Stimulated activated CD4-positive, alpha-beta T cell treated with anti-CD3 and anti-CD28 coated beads, Interleukin-2, amount 100 ng/mL, for 48 hours (primary cell): ENCODE results near the gene TRPV2.
"Not testable (repeated sequence)": the region's sequence is repeated elsewhere in the genome, so short reads cannot be mapped to it uniquely, and the experiment has no call there.

Source experiments
- DNase-seq, 2 donors: peaks; one replicate each; pipeline ENCODE4 v3.0.0-alpha.2; 2020

The TRPV2 gene, protein sequence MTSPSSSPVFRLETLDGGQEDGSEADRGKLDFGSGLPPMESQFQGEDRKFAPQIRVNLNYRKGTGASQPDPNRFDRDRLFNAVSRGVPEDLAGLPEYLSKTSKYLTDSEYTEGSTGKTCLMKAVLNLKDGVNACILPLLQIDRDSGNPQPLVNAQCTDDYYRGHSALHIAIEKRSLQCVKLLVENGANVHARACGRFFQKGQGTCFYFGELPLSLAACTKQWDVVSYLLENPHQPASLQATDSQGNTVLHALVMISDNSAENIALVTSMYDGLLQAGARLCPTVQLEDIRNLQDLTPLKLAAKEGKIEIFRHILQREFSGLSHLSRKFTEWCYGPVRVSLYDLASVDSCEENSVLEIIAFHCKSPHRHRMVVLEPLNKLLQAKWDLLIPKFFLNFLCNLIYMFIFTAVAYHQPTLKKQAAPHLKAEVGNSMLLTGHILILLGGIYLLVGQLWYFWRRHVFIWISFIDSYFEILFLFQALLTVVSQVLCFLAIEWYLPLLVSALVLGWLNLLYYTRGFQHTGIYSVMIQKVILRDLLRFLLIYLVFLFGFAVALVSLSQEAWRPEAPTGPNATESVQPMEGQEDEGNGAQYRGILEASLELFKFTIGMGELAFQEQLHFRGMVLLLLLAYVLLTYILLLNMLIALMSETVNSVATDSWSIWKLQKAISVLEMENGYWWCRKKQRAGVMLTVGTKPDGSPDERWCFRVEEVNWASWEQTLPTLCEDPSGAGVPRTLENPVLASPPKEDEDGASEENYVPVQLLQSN

GRCh38 chr17:16415031-16415924 is at the start of gene TRPV2:
Gene TRPV2 (plus strand): TSS chr17:16415571. CDS start chr17:16417669, 2,098 bp downstream.
- DNase-seq = peak; percentile 19 to 41

DNA sequence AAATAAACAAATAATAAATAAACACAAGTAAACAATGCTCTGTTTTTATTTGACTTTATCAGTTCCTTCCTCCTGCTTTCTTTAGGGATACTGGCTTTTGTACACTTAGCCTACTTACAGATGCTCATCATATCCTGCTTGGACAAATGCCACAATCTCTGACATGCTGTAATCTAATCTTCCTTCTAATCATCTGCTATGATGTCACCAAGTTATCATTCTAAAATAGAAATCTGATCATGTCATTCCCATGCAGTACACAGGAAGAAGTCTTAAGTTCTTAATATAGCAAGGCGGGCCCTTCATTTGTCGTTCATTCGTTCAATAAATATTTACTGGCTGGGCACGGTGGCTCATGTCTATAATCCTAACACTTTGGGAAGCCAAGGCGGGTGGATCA is 43.6 kb upstream of the TRPV2 start:
- no peak for DNase-seq

- no peak for DNase-seq
Measured at GRCh38 chr17:16374146-16374938, 41.0 kb upstream of the TRPV2 start.

DNA sequence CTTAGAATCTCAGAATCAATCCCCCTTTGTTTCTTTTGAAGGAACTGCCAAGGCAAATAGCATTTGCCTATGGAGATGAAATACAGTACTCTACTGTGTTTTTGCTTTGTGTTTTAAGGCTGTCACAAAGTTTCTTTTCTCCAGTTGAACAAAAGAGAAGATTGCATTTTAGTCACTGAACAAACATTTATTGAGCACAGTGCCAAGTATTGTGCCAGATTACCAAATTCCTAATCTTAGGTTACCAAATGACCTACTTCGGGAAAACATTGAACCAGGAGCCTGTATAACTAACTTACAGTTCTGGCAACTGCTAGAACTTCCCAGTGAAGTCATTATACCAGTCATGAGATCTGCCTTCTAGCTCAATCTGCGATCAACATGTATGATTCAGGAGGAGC is 37.4 kb upstream of the TRPV2 start:
- DNase-seq = no peak

DNA sequence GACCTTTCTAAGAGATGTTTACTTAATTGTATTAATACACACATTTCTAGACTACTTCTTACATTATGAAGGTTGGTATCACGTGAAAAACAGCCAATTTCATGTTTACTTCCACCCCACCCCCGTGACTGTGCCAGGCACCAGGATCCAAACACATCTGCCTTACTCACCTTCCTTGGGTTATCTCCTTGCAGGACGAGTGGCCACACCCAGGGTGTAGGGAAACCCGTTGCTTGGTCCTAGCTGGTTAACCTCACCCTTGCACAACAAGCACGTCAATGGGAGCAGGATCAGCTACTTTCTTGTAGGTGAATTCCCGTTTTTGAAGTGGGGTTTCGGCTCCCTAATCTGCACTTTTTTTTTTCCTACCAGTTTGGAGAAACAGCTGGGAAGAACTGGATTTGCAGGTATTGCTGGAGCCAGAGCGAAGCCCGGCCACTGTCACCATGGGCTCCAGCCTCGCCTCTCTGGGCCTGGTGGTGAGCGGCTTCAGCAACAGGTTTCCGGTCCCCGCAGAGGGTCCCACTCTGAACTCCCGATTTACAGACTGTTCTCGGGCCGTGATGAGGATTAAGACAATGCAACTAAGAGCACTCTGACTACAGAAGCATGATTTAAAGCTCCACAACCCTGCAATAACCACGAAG is 36.6 kb upstream of the TRPV2 start:
- DNase-seq = no peak

DNA sequence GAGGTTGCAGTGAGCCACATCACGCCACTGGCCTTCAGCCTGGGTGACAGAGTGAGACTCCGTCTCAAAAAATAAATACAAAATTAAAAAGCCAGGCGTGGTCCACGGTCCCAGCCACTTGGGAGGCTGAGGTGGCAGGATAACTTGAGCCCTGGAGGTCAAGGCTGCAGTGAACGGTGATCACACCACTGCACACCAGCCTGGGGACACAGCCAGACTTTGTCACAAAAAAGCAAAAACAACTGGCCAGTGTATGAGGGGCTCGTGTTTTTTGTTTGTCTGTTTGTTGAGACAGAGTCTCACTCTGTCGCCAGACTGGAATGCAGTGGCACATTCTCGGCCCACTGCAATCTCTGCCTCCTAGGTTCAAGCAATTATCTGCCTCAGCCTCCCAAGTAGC is 35.7 kb upstream of the TRPV2 start:
- no peak for DNase-seq

- peak; percentile 86 to 88 for DNase-seq
Measured at GRCh38 chr17:16380640-16381495, 34.5 kb upstream of the TRPV2 start, which contains the start of gene UBB. Gene UBB (plus strand): TSS chr17:16381091. CDS start chr17:16381908, 817 bp downstream.

DNA sequence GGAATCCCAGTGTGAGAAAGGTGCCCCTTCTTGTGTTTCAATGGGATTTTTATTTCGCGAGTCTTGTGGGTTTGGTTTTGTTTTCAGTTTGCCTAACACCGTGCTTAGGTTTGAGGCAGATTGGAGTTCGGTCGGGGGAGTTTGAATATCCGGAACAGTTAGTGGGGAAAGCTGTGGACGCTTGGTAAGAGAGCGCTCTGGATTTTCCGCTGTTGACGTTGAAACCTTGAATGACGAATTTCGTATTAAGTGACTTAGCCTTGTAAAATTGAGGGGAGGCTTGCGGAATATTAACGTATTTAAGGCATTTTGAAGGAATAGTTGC is 33.9 kb upstream of the TRPV2 start:
- DNase-seq = no peak

- no peak for DNase-seq
Measured at GRCh38 chr17:16383216-16383615, 32.2 kb upstream of the TRPV2 start.

- no peak for DNase-seq
Measured at GRCh38 chr17:16383772-16384287, 31.5 kb upstream of the TRPV2 start.

- DNase-seq = no peak
Measured at GRCh38 chr17:16384557-16384956, 30.8 kb upstream of the TRPV2 start.

- not testable (repeated sequence) for DNase-seq
Measured at GRCh38 chr17:16386126-16386507, 29.3 kb upstream of the TRPV2 start.

DNA sequence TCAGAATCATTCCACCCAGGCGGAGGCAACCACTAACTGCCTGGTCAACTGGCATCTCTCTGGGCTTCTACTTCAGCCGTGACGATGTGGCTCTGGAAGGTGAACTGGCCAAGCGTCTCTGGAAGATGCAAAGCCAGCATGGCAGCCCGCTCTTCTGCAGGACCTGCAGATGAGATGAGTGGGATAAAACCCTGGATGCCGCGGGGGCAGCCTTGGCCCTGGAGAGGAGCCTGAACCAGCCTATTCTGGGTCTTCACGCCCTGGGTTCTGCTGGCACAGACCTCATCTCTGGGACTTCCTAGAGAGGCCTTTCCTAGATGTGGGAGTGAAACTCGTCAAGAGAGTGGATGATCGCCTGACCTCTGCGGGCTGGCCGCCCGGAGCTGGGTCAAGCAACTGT is 23.9 kb upstream of the TRPV2 start:
- no peak for DNase-seq

DNA sequence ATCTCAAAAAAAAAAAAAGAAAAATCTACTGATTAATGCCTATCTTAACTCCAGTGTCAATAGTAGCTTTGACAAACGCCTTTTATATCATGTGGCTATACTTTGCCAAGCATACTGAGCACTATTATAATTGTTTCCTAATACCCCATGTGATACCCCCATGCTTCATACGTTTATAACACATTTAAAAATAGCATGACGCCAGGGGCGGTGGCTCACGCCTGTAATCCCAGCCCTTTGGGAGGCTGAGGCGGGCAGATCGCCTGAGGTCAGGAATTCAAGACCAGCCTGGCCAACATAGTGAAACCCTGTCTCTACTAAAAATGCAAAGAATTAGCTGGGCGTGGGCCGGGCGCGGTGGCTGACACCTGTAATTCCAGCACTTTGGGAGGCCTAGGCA is 22.9 kb upstream of the TRPV2 start:
- DNase-seq = not testable (repeated sequence)

GRCh38 chr17:16395887-16396286 is 19.5 kb upstream of the TRPV2 start:
- DNase-seq = not testable (repeated sequence)

DNA sequence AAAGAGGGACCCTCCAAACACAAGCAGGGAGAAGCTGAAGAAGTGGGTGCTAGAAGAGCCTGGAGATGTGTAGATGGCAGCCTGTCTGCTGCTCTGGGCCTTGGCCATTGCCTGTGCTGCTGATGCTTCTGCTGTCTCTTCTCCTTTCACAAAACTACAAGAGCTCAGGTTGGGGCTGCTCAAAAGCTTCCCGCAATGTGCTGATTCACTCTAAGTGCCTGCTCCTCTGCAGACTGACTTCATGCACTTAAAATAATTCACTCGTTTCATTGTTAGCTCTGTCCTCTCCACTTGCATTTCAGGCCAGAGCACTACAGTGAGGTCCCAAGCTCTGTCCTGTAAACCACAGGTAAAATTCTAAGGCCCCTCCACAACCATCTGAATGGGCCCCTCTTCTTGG is 18.7 kb upstream of the TRPV2 start:
- not testable (repeated sequence) for DNase-seq

DNA sequence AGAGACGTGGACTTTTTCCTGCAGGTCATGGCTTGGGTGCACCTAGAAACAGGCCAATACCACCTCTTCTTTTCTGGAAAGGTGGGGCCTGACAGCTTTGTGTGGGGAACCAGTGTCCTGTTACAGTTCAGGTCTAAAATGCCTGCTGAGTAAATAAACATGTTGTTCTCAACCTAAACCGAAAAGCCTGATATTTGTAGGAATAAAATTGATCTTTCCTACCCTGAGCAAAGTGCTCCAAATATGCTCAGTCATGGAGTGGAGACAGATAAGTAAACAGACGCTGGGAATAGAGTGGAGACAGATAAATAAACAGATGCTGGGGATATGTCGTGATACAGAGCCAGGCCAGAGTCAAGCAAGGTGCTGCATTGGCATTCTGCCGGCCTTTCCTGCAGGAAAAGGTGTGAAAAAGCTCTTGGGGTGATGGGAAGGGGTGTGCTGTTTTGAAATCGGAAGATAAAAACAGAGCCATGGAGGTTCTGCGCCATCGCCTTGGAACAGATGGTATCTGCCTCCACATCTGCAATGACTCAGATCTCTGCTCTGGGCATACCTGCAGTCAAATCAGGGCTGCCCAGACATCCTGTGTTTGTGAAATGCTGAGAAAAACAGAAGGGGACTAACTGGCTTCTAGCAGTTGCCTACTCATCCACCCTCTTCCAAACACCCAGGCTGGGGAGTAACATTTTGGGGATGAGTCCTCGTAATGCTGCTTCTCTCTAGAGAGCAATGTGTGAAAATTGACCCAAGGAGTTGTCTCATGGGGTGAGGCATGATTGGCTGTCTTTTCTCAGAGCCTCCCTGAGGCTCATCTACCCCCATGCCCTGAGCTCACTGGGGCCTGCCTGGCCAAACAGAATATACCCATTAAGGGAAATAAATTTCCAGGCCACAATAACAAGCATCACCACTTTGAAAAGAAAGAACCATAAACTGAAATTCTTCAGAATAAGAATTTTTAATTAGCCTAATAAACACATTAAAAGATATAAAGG is 16.8 kb upstream of the TRPV2 start:
- no peak for DNase-seq

DNA sequence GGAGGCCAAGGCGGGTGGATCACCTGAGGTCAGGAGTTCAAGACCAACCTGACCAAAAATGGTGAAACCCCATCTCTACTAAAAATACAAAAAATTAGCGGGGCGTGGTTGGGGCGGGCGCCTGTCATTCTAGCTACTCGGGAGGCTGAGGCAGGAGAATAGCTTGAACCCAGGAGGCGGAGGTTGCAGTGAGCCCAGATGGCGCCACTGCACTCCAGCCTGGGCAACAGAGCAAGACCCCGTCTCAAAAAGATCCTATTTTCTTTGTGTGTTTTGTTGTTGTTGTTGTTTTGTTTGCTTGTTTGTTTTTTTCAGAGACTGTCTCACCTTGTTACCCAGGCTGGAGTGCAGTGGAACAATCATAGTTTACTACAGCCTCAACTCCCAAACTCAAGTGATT is 11.5 kb upstream of the TRPV2 start:
- DNase-seq = not testable (repeated sequence)
